HepG2 (cell line): ENCODE measurements around the gene ANP32A. TPM values are rescaled to one million over a fixed set of nuclear protein-coding genes. Genes with fewer than 3 reads are reported as not detected.
A peak's percentile ranks its signal among the peaks of the same experiment; 100 is the strongest.

Experiments
- HMG20A ChIP-seq: IDR thresholded peaks from 2 replicates; pipeline ENCODE4 v1.6.1; 2016; ENCODE audit warnings: borderline replicate concordance
- HOXA5 ChIP-seq: sonication (generic); formaldehyde crosslinking; IDR thresholded peaks from 2 replicates; pipeline ENCODE4 v1.4.0; 2020; ENCODE audit warnings: missing genetic modification reagents
- PHF5A ChIP-seq: IDR thresholded peaks from one replicate; pipeline ENCODE4 v1.6.1; 2018; ENCODE audit warnings: low read depth, missing genetic modification reagents; ENCODE audit not compliant: unreplicated experiment
- SMC3 ChIP-seq: IDR thresholded peaks from 2 replicates; pipeline ENCODE4 v1.6.1; 2011; ENCODE audit warnings: low read length, improper control_type of control experiment
- ZBTB3 ChIP-seq: sonication (generic); formaldehyde crosslinking; IDR thresholded peaks from 2 replicates; pipeline ENCODE4 v1.4.0; 2020; ENCODE audit warnings: low read depth, mild to moderate bottlenecking, moderate library complexity, missing genetic modification reagents, borderline replicate concordance
- ZNF251 ChIP-seq: sonication (generic); formaldehyde crosslinking; IDR thresholded peaks from 2 replicates; pipeline ENCODE4 v1.9.0; 2021; ENCODE audit warnings: mild to moderate bottlenecking, missing genetic modification reagents
- ZNF44 ChIP-seq: sonication (generic); formaldehyde crosslinking; IDR thresholded peaks from 2 replicates; pipeline ENCODE4 v1.5.1; 2020; ENCODE audit warnings: mild to moderate bottlenecking, missing genetic modification reagents
- ZNF615 ChIP-seq: sonication (generic); formaldehyde crosslinking; IDR thresholded peaks from 2 replicates; pipeline ENCODE4 v1.5.0; 2020; ENCODE audit warnings: mild to moderate bottlenecking, missing genetic modification reagents, borderline replicate concordance
- polyA plus RNA-seq, 8 experiments: library from polyadenylated mRNA; depleted of rRNA in 3 of 8; stranded (reverse) in 7 of 8; unstranded in 1 of 8; fragments of >200 nt; fragmentation: Illumina TruSeq in 4 of 8; extraction: Trizol in 4 of 8; gene quantifications; 2 replicates each; pipeline versions ENCODE4 v1.2.1 to v1.2.3, GENCODE V29; 2011 to 2016; ENCODE audit warnings: low read depth in 4 of 8, missing spikeins in 1 of 8, mixed read lengths in 1 of 8; ENCODE audit not compliant: insufficient read depth in 1 of 8
- total RNA-seq, 5 experiments: library from RNA; depleted of rRNA; stranded (reverse); fragments of >200 nt; fragmentation: Illumina TruSeq; extraction: Trizol; gene quantifications; 2 replicates each; pipeline ENCODE4 v1.2.3, GENCODE V29; 2016; ENCODE audit warnings: low read depth in 1 of 5
- TF ChIP-seq, protein P1 (sequence below), 2 experiments: fragments of 450-650 bp in 1 of 2; sonication (generic) in 1 of 2; formaldehyde crosslinking; IDR thresholded peaks; 2 replicates each; pipeline versions ENCODE4 v1.5.0 to v1.8.0; 2020 to 2022; ENCODE audit warnings: mild to moderate bottlenecking in 1 of 2, missing genetic modification reagents in 1 of 2
- TF ChIP-seq, protein P2 (sequence below): sonication (generic); formaldehyde crosslinking; IDR thresholded peaks from 2 replicates; pipeline ENCODE4 v1.4.0; 2020; ENCODE audit warnings: missing genetic modification reagents
- TF ChIP-seq, protein P3 (sequence below): sonication (generic); formaldehyde crosslinking; IDR thresholded peaks from 2 replicates; pipeline ENCODE4 v1.4.0; 2020; ENCODE audit warnings: missing genetic modification reagents, borderline replicate concordance

The ANP32A gene
- total and polyA plus RNA-seq, 2 of the 13 experiments (the other 11 are each of a cell fraction or from before 2014, with no cell fraction given), result 60.6 to 206 TPM

DNA sequence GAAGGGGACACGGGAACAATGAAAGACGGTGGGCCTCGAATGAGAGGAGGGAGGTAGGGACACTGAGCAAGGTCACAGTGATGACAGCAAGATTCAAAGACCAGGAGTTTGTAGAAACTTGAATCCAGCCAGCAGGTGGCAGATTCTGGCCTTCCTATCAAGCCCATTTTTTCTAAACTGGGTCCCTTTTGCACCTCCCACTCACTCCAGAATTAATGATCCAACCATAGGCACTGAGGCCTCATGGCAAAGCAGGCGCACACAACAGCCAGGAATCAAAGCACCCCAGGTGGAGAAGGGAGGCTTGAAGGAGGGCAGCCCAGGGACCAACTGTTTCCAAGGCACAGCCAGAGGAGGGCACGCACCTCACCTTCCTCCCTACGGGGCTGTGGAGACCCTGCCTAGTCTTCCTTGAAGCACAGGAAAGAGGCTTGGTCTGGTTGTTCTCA lies 90.2 kb downstream of the ANP32A start (continued):
- TF ChIP-seq ZBTB3 (no peak), SMC3 (peak; percentile 76), HMG20A (CRISPR knock-in tag) (no peak), ZNF615 (no peak), PHF5A (CRISPR knock-in tag) (no peak), ZNF251 (CRISPR knock-in tag) (no peak), ZNF44 (CRISPR knock-in tag) (no peak), HOXA5 (CRISPR knock-in tag) (no peak)
- TF ChIP-seq, protein P1, sequence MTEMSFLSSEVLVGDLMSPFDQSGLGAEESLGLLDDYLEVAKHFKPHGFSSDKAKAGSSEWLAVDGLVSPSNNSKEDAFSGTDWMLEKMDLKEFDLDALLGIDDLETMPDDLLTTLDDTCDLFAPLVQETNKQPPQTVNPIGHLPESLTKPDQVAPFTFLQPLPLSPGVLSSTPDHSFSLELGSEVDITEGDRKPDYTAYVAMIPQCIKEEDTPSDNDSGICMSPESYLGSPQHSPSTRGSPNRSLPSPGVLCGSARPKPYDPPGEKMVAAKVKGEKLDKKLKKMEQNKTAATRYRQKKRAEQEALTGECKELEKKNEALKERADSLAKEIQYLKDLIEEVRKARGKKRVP (CRISPR knock-in tag; IDR thresholded peaks at IDR 0.05), result no peak
- TF ChIP-seq, protein P2, sequence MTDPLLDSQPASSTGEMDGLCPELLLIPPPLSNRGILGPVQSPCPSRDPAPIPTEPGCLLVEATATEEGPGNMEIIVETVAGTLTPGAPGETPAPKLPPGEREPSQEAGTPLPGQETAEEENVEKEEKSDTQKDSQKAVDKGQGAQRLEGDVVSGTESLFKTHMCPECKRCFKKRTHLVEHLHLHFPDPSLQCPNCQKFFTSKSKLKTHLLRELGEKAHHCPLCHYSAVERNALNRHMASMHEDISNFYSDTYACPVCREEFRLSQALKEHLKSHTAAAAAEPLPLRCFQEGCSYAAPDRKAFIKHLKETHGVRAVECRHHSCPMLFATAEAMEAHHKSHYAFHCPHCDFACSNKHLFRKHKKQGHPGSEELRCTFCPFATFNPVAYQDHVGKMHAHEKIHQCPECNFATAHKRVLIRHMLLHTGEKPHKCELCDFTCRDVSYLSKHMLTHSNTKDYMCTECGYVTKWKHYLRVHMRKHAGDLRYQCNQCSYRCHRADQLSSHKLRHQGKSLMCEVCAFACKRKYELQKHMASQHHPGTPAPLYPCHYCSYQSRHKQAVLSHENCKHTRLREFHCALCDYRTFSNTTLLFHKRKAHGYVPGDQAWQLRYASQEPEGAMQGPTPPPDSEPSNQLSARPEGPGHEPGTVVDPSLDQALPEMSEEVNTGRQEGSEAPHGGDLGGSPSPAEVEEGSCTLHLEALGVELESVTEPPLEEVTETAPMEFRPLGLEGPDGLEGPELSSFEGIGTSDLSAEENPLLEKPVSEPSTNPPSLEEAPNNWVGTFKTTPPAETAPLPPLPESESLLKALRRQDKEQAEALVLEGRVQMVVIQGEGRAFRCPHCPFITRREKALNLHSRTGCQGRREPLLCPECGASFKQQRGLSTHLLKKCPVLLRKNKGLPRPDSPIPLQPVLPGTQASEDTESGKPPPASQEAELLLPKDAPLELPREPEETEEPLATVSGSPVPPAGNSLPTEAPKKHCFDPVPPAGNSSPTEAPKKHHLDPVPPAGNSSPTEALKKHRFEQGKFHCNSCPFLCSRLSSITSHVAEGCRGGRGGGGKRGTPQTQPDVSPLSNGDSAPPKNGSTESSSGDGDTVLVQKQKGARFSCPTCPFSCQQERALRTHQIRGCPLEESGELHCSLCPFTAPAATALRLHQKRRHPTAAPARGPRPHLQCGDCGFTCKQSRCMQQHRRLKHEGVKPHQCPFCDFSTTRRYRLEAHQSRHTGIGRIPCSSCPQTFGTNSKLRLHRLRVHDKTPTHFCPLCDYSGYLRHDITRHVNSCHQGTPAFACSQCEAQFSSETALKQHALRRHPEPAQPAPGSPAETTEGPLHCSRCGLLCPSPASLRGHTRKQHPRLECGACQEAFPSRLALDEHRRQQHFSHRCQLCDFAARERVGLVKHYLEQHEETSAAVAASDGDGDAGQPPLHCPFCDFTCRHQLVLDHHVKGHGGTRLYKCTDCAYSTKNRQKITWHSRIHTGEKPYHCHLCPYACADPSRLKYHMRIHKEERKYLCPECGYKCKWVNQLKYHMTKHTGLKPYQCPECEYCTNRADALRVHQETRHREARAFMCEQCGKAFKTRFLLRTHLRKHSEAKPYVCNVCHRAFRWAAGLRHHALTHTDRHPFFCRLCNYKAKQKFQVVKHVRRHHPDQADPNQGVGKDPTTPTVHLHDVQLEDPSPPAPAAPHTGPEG (CRISPR knock-in tag), result no peak
- TF ChIP-seq, protein P3, sequence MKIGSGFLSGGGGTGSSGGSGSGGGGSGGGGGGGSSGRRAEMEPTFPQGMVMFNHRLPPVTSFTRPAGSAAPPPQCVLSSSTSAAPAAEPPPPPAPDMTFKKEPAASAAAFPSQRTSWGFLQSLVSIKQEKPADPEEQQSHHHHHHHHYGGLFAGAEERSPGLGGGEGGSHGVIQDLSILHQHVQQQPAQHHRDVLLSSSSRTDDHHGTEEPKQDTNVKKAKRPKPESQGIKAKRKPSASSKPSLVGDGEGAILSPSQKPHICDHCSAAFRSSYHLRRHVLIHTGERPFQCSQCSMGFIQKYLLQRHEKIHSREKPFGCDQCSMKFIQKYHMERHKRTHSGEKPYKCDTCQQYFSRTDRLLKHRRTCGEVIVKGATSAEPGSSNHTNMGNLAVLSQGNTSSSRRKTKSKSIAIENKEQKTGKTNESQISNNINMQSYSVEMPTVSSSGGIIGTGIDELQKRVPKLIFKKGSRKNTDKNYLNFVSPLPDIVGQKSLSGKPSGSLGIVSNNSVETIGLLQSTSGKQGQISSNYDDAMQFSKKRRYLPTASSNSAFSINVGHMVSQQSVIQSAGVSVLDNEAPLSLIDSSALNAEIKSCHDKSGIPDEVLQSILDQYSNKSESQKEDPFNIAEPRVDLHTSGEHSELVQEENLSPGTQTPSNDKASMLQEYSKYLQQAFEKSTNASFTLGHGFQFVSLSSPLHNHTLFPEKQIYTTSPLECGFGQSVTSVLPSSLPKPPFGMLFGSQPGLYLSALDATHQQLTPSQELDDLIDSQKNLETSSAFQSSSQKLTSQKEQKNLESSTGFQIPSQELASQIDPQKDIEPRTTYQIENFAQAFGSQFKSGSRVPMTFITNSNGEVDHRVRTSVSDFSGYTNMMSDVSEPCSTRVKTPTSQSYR, result no peak
